CD1c-positive myeloid dendritic cell (primary cell): ENCODE data around the gene CTCFL.

Experiments used
- DNase-seq: peaks from one replicate; pipeline ENCODE4 v3.0.0-alpha.2; 2016; ENCODE audit errors: extremely low spot score

The CTCFL gene

DNA sequence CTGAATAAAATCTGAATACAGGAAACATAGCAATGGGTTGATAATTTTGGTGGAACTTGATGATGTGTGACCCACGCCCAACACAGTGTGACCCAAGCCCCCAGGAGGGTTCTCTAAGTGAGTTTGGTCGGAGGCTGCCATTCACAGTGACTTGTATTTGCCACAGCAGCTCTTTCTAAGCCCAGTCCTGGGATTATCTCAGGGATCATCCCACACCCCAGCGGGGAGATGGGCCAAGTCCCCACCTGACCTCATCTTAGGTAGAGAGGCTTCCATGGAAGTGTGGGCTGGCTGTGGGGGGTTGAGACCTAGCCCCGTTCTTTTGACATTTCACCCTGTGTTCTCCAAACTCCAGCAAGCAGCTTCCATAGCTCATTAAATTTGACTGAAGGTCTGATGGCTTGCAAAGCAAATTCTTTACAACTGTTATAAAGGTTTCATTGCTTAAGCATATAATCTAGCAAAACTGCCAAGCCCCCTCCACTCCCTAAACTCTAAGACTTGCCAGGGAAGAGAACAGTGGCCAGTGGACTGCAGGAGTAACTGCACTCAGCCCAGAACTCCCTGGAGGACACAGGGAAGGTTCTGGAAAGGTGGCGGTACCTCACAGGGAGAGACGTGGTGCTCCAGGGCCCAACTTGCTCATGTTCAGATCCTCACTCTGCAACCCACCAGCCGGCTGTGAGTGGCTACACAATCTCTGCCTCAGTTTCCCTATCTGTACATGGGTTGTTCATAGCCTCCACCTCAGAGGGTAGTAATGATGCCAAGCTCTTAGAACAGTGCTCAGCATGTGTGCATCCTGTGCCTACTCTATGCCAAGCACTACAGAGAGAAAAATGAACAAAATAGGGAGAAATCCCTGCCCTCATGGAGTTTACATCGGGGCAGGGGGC, 35.0 kb upstream of the CTCFL start:
- DNase-seq = no peak

DNA sequence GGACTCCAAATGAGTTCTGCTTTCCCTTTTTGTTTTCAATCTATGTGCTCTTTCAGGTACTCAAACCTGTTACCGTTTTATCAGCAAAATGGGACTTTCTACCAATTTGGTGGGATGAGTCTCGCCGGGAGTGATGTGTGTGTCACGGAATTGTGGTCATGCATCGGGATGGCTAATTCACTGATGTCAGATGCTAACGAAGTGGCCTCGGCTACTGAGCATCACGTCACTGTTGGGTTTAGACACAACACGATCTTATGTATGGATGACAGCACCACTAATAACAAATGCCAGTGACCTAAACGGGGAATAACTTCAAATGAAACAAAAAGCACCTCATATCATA, 34.3 kb upstream of the CTCFL start:
- DNase-seq = no peak

DNA sequence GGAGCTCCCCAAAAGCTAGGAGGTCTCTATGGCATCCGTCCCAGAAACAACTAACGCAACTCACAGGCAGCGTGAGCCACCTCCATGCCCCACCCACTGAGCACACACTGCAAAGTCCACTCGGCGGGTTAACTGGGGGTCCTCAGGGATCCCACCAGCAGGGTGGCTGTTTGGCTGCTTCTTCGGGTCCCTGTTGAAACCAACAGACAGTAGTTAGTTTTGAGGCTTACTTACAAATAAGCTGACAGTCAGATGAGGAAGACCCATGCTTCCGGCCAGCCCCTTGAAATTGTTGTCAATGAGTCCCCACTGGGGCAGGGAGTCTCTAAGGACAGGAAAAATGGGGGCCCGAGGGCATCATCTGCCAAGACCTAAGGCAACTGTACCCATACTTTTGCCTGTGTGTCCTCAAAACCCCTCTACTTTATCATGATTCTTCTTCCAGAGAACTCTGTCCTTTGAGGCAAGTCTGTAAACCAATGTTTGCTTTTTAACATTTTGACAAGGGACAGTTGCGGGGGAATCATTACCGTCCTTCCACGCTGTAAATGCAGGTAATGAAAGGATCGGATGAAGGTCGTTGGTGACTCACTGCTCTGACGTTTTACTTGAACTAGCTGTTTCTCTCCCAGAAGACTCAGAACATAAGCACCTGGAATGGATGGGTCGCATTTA, 33.8 kb upstream of the CTCFL start:
- DNase-seq = no peak

DNA sequence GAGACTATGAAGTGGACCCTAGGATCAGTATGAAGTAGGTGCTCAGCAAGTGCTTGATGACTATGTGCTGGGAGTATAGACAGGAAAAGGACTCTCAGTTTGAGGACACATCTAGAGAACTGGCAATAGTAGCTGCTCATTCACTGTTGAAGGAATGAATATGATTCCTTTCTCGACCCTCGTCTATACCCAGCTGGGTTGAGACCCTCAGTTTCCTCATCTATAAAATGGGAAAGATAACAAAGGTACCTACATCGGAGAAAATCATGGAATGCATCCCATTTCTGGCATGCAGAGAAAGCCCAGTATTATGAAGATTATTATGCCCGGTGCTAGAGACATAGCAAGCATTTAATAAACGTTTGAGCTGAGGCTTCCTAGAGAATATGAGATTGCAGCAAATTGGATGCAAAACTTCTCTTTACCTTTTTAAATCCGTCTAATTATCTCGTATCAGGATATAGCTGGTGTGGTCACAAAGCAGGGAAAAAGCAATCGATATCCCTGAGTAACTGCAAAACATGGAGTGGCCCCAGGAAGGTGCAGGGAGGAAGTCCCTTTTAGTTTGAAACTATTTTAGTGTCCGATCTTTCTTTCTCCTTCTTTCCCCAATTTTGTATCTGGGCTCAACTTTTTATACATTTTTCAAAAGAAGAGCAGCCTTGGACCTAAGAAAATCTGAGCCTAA, 33.1 kb upstream of the CTCFL start:
- no peak for DNase-seq

DNA sequence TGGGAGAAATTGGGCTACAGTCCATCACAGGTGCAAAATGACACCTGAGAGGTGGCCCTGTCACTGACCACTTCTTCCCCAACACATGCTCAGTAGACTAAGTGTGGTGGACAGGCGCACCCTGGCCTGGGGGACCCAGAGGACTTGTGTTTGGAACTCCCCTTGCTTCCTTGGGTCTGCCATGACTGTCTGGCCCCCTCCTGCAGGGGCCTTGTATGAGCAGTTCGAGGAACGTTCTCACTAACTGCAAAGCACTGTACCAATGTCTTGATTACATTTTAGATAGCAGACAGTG, 32.0 kb upstream of the CTCFL start:
- DNase-seq = no peak

DNA sequence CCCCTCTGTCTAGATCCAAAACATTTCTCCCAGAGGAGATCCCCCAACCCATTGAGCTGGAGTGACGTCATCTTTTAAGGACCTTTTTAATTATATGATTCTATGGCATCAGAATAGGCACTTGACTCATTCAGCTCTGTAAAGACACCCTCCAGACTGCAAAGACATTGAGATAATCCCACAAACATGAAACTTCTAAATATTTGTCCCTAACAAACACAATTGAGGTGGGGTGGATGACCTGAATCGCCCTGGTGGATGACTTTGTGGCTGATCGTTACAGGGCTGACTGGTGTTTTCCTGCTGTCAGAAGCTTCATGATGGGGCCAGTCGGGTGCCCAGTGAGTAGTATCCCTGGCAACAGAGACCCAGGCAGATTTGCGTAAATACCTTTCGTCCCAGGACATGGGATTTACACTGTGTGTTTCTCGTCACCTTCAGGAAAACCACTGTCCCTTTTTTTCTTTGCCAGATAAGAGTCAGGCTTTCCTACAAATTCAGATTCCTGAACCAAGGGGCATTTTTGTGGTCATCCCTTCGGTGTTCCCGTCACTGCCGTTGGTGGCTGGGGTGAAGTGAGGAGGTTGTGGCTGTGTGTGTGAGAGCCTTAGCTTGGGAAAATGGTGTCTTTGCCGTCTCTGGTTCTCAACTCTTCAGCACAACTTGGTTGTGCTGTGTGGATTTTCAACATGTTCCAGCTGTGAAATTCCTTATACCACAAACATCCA, 30.7 kb upstream of the CTCFL start:
- DNase-seq = no peak

DNA sequence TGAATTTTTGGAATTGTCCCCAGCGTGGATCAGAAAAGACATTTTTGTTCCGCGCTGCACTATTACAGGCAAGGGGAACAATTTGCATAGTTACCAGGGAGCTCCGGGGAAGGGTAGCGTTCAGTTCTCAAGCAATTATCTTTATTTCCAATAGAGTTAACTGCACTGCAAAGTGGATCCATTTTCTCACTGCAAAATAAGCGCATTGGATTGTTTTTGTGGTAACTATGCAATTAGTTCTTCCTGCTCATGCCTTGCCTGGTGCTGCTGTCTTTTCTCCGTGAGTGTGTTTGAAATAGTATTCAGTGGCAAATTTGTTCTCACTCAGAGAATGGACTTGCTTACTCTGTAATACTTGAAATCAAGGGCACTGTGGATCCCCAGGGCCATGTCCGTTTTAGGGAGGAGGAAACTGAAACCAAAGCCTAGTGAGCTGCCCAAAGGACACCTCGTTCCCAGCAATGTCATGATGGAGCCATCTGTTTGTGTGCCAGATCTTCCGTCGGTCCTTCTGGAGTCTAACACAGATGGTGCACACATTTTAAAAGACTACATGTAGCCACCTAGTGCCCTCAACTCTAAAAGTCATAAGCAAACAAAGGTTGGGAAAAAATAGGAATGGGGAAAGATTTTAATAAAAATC, 28.6 kb upstream of the CTCFL start:
- DNase-seq = no peak

DNA sequence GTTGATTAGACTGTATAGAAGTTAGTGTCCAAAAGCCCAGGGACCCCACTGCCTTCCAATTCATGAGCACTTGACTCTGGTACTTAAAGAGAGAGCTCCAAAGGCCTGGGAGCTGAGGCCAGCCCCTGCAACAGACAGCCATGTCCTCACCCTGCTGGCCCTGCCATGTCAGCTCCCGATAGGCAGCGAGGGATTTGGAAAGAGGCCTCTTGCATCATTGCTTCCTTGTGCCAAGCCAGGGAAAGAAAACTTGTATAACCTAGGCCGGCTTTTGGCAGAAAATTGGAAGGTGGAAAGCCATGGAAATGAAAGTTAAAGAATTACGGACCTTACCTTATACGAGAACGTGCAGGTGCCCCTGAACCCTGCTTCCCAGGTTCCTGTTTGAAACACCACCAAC, 27.5 kb upstream of the CTCFL start:
- no peak for DNase-seq

DNA sequence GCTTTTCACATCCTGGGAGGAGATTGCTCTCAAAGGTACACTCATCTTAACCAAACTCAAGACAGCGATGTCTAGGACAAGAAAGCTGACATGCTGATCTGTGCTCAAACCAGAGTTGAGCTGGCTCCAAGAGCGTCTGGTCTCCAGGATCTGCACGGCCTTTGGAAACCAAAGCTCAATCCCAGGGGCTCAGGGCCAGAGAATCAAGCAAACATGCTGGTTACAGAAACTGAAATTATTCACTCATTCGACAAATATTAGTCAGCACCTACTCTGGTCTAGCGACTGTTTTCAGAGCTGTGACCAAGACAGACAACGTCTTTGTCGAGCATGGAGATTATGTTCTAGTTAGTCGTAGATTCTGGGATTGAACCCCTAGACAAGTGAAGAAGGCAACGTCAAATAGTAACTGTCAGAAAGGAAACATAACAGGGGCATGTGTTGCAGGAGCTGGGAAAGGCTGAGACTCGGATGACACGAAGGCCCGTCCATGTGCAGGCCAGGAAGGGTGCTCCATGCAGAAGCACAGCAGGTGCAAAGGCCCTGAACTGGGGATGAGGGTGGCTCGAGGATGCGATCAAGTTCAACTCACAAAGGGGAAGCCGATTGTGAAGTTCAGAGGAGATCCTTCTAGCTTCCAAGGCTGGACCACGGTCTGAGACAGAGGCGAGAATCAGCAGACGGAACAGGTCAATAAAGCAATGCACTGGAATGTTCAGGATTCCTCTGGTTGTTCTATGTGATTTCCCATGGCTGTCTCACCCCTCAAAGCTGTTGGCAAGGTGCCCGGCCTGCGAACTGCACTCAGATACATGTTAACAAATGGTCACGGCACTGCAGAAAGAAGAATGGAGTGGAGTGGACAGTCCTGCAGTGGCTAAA, 23.5 kb upstream of the CTCFL start:
- DNase-seq = no peak

DNA sequence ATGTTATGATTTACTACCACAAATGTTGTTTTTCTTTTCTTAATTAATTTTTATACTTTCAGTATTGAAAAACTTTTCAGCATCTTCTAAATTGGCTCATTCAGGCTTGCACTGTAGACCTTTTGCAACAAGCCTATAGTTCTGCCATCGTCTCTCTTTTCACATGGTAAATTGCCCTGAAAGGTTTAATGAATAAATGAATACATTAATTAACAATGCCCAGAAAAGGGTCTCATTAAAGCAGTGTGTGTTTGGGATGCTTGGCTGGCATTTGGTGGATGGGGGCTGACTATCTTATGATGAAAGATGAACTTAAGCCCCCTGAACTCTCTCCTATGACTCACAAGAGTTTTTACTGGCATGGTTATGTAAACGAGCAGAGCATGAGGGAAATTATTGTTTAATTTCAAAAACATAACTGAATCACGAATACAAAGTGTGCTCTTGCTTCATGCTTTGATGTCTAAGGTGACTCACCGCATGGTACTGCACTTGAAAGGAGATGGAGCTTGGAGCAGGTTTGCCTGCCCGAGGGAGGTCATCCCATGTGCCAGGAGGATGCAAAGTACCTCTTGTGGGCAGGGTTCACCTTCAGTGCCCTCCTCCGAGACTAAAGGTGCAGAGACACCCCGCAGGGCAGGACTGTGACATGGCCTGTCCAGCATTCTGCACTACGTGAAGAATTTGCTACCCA, 22.2 kb upstream of the CTCFL start:
- no peak for DNase-seq

DNA sequence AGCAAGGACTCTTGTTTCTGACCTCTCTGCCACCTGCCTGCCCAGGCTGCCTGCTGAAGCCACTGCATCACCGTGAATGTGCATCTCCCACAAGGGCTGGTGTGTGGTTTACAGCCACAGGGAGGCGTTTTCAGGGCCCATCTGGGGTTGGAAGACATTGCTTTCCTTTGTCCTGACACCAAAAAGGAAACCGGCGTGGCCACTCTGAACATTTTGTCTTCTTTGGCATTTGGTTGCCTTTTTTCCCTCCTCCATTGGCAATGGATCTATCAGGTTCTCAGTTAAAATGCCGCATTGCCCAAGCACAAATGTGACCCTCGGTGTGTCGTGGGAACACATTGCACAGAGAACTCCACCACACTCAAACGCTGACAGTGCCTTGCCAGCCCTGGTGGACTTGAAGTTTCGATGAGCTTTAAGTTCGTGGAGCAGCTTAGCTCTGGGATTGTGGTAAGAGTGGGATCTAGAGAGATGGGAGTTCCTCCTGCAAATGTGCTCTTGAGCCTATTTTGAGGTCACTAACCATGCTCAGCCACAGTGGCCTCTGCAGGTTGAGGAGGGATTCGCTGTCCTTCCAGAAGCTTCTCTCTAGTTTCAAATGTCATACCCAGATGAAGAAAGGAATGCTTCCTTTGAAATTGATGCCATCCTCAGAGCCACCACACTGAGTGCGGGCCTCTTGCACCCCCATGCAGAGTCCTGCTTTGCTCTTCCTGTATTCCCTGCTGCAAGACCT, 21.2 kb upstream of the CTCFL start:
- no peak for DNase-seq

DNA sequence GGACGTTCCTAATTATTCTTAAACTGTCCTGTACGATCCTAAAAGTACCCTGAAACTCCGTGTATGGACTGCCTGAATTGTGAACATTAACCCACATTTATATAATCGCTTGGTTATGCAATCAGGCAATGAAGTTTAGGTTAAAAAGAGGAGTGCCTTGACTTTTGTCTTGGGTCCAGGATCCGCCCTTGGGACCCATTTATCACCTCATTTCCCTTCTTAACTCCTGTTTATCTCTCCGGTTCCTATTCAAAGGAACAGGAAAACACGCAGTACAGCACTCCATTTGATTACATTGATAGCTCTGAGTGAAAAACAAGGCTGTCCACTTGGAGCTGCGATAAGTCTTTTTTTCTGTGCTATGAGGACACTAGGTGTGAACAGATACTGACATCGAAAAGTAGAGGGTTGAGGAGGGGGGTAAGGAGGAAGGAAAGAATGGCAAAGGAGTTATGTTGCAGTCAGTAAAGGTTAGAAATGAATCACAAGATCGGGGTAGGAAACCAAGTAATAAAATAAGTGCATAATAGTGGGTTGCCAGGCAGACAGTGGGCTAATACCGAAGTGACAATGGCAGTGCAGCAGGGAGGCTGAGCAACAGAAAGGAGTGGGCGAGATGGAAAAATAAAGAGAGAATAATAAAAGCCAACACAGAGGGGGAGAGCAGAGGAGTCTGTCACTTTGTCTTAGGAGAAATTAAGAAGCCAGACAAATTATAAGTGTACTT, 20.1 kb upstream of the CTCFL start:
- DNase-seq = no peak

DNA sequence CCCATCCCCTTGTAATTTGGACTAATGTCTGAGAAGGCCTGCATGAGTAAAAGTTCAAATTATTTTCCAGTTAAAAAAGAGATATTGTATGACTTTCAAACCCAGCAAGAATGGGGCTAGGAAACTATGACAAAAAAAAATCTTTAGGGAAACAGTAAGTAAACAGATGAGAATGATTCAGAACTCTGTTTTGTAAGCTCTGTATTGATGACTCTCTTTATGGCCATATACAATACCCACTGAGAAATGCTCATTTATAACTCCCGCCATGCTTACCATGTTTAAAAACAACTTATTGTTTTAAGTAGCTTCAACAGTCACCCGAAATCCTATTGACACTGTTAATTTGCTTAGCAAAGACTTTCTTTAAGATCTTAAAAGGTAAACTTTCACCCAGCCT, 18.8 kb upstream of the CTCFL start:
- no peak for DNase-seq

DNA sequence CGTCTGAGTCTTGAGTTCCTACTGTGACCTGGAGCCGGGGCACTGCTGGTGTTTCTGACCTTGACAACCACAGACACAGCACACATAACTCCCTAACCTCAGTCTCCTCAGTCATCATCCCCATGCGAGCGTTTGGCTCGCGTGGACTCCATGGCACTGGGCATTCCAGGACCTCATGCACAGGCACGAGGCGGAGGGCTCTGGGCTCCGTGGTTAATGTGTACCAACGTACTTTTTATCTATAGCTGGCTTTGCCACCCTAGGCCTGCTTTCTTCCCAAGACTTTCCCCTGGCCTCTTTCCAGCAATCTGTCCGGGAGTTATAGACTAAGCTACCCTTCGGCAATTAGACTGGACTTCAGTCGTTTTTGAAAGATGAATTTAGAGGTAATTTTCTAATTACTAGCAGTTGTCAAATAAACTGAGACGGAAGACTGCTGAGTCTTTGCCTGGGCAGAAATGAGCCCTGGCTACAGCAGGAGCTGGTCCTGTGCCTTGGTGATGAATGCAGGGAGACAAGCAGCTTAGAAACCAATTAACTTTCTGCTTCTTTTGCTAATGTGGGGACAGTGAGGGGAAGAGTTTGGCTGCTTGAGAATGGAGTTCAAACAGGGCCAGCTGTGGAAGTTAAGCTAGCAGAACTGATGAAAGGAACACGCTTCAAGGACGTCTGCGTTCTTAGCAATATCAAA, 16.1 kb upstream of the CTCFL start:
- DNase-seq = no peak

DNA sequence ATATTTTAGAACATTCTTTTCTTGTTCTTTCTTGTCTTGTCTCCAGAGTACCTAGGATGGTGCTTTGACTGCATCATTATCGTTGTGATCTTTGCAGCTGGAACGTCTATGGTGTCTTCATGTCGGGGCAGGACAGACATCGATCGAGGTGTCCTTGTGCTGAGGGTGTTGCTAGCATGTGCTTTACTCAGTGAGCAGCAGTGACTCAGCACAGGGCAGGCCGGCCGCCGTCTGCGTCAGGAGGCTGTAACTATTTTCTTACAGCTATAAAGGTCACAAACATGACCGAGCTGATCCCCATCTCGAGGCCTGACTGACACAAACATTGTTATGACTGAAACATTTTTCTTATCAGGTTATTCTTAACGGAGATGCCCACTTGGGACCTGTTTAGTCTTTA, 14.9 kb upstream of the CTCFL start:
- DNase-seq = no peak

DNA sequence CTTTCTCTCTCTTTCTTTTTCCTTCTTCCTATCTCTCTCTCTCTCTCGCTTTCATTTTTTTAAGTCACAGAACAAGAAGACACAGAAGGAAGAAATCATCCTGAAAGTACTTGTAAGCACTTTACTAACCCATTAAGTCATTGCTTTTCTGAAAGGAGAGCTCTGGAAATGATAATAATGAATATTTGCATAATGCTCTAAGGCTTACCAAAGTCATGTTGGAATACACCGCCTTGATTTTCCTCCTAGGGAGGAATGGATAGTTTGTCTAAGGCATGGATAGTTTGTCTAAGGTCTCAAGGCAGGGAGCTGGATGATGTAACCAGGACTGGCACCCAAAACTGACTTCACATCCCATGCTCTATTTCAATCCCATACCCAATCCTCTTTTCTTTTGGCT, 12.9 kb upstream of the CTCFL start:
- DNase-seq = no peak

DNA sequence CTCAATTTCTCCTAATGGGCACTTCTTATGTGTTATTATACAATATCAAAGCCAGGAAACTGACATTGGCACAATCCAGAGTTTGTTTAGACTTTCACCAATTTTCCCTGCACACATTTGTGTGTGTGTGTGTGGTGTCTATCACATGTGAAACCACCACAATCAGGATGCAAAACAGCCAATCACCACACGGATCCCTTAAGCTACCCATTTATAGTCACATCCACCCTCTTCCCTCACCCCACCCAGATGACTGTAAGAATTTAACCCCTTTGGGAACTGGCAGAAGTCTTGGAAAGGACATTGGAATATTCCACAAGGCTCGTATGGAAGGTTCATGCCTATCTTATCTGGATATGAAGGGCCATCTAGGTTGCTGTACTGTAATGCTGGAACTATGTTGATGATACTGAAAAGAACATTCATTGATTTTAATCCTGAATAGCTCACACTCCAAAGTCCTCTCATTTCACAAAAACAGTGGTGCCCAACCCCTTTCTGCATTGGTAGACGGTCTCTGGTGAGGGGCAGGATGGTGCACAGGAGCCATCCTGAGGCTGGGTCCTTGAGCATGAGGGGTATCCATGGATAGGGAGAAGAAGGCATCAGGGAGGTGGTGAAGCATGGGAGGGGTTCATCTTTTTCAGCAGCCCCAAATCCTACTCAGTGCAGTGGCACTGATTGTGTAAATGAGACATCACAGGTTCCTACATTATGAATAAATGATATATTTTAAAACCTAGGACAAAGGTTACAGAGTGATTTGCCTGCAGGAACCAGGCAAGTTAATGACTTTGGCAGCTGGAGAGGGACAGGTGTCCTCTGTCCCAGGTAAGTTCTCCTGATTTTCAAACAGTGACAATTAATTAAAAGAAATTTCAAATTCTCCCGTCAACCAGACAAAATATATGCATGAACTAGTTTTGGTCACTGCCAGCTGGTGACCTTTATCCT, 12.1 kb upstream of the CTCFL start:
- no peak for DNase-seq
